ENCODE results near the gene BPTF. TPM values are rescaled to one million over a fixed set of nuclear protein-coding genes. Genes with fewer than 3 reads are reported as not detected.
"Not testable (repeated sequence)": the region's sequence is repeated elsewhere in the genome, so short reads cannot be mapped to it uniquely, and the experiment has no call there.

BPTF gene
- total RNA-seq, 2 experiments from 2014 or later: 117 to 125 TPM

GRCh38 chr17:67884741-67885140, 59.4 kb downstream of the BPTF start:
- Mint-ChIP-seq H3K4me1 (ENCODE audit: low read depth) (peaks cover 14% of the 10 kb centered on the region), H3K36me3 (ENCODE audit: low read depth) (peaks cover 74% of the 10 kb centered on the region), H3K27ac (no peak overlapping the region), H3K4me3 (no peak overlapping the region), H3K27me3 (no peaks in the 10 kb centered on the region), H3K9me3 (no peaks in the 10 kb centered on the region)
- no peak overlapping the region for H3K4me3 ChIP-seq (ENCODE audit: low read length)
- ATAC-seq (ENCODE audit: poor library complexity) (no peak), DNase-seq (no peak)
- ChIA-PET CTCF (no interaction called here), POLR2A (no interaction called here)
- no peaks in the 10 kb centered on the region for H3K4me1 ChIP-seq (ENCODE audit: insufficient read depth, low read length)
- no peaks in the 10 kb centered on the region for H3K9me3 ChIP-seq (ENCODE audit: control insufficient read depth in 1 of 2, insufficient read depth in 1 of 2, low read length in 2 of 2)
- no peaks in the 10 kb centered on the region for H3K27me3 ChIP-seq (ENCODE audit: control insufficient read depth in 1 of 2, insufficient read depth in 2 of 2, low read length in 2 of 2)
- intact Hi-C loops (cut with DNase I, micrococcal nuclease): no loop called here
- H3K27ac ChIP-seq (ENCODE audit: low read depth in 1 of 2, low read length in 2 of 2): no peak overlapping the region
- no peak for TF ChIP-seq CTCF (IDR thresholded peaks at IDR 0.05)
- peaks cover 42% of the 10 kb centered on the region for H3K36me3 ChIP-seq (ENCODE audit: insufficient read depth, low read length)

GRCh38 chr17:67891481-67892119, 66.3 kb downstream of the BPTF start:
- no peaks in the 10 kb centered on the region for H3K27me3 ChIP-seq (ENCODE audit: control insufficient read depth in 1 of 2, insufficient read depth in 2 of 2, low read length in 2 of 2)
- Mint-ChIP-seq H3K27me3 (no peaks in the 10 kb centered on the region), H3K9me3 (no peaks in the 10 kb centered on the region), H3K4me3 (no peak overlapping the region), H3K27ac (no peak overlapping the region), H3K36me3 (ENCODE audit: low read depth) (peaks cover 80% of the 10 kb centered on the region), H3K4me1 (ENCODE audit: low read depth) (peaks cover 6% of the 10 kb centered on the region)
- intact Hi-C loops (cut with DNase I, micrococcal nuclease): no loop called here
- peaks cover 70% of the 10 kb centered on the region for H3K36me3 ChIP-seq (ENCODE audit: insufficient read depth, low read length)
- no peak for DNase-seq
- no peak for ATAC-seq (ENCODE audit: poor library complexity)
- no peak overlapping the region for H3K4me3 ChIP-seq (ENCODE audit: low read length)
- no peak overlapping the region for H3K27ac ChIP-seq (ENCODE audit: low read depth in 1 of 2, low read length in 2 of 2)
- TF ChIP-seq CTCF (IDR thresholded peaks at IDR 0.05): no peak
- ChIA-PET CTCF (no interaction called here), POLR2A (interaction anchor here (0.6 kb wide), 1 partner anchor 35 kb away, joined by 3 read pairs; no protein-coding TSS in a partner anchor)
- no peaks in the 10 kb centered on the region for H3K9me3 ChIP-seq (ENCODE audit: control insufficient read depth in 1 of 2, insufficient read depth in 1 of 2, low read length in 2 of 2)
- no peaks in the 10 kb centered on the region for H3K4me1 ChIP-seq (ENCODE audit: insufficient read depth, low read length)

- H3K4me1 Mint-ChIP-seq (ENCODE audit: low read depth): no peaks in the 10 kb centered on the region
- no peaks in the 10 kb centered on the region for H3K4me1 ChIP-seq (ENCODE audit: insufficient read depth, low read length)
- DNase-seq (no peak), ATAC-seq (ENCODE audit: poor library complexity) (no peak)
- H3K36me3 Mint-ChIP-seq (ENCODE audit: low read depth): peaks cover 76% of the 10 kb centered on the region
- POLR2A ChIA-PET: no interaction called here
- H3K27ac ChIP-seq (ENCODE audit: low read depth in 1 of 2, low read length in 2 of 2): no peak overlapping the region
- CTCF ChIA-PET: no interaction called here
- H3K9me3 ChIP-seq (ENCODE audit: control insufficient read depth in 1 of 2, insufficient read depth in 1 of 2, low read length in 2 of 2): no peaks in the 10 kb centered on the region
- peaks cover 70% of the 10 kb centered on the region for H3K36me3 ChIP-seq (ENCODE audit: insufficient read depth, low read length)
- H3K4me3 ChIP-seq (ENCODE audit: low read length): no peak overlapping the region
- no peaks in the 10 kb centered on the region for H3K27me3 Mint-ChIP-seq
- H3K9me3 Mint-ChIP-seq: no peaks in the 10 kb centered on the region
- no peaks in the 10 kb centered on the region for H3K27me3 ChIP-seq (ENCODE audit: control insufficient read depth in 1 of 2, insufficient read depth in 2 of 2, low read length in 2 of 2)
- intact Hi-C loops (cut with DNase I, micrococcal nuclease): no loop called here
- no peak overlapping the region for H3K27ac Mint-ChIP-seq
- H3K4me3 Mint-ChIP-seq: no peak overlapping the region
- TF ChIP-seq CTCF (IDR thresholded peaks at IDR 0.05): no peak
Measured at GRCh38 chr17:67902511-67903231, 77.4 kb downstream of the BPTF start.

GRCh38 chr17:67905298-67905697, 80.0 kb downstream of the BPTF start:
- H3K27me3 Mint-ChIP-seq; H3K27ac ChIP-seq (ENCODE audit: low read depth in 1 of 2, low read length in 2 of 2); H3K4me3 Mint-ChIP-seq; H3K4me1 ChIP-seq (ENCODE audit: insufficient read depth, low read length); ATAC-seq (ENCODE audit: poor library complexity); DNase-seq; H3K4me3 ChIP-seq (ENCODE audit: low read length); intact Hi-C loops (cut with DNase I, micrococcal nuclease); H3K27me3 ChIP-seq (ENCODE audit: control insufficient read depth in 1 of 2, insufficient read depth in 2 of 2, low read length in 2 of 2); H3K27ac Mint-ChIP-seq; H3K4me1 Mint-ChIP-seq (ENCODE audit: low read depth); H3K9me3 ChIP-seq (ENCODE audit: control insufficient read depth in 1 of 2, insufficient read depth in 1 of 2, low read length in 2 of 2); H3K9me3 Mint-ChIP-seq: not testable (repeated sequence)
- H3K36me3 ChIP-seq (ENCODE audit: insufficient read depth, low read length): peaks cover 62% of the 10 kb centered on the region
- peaks cover 84% of the 10 kb centered on the region for H3K36me3 Mint-ChIP-seq (ENCODE audit: low read depth)
- ChIA-PET CTCF (interaction anchor here (1.1 kb wide), 1 partner anchor 16 kb away, joined by 3 read pairs; no protein-coding TSS in a partner anchor), POLR2A (interaction anchor here (0.6 kb wide), 1 partner anchor 29 kb away, joined by 3 read pairs; no protein-coding TSS in a partner anchor)

- H3K27me3 ChIP-seq (ENCODE audit: control insufficient read depth in 1 of 2, insufficient read depth in 2 of 2, low read length in 2 of 2); H3K4me3 ChIP-seq (ENCODE audit: low read length); DNase-seq; H3K27ac Mint-ChIP-seq; H3K4me1 ChIP-seq (ENCODE audit: insufficient read depth, low read length); H3K9me3 ChIP-seq (ENCODE audit: control insufficient read depth in 1 of 2, insufficient read depth in 1 of 2, low read length in 2 of 2); ATAC-seq (ENCODE audit: poor library complexity); H3K4me3 Mint-ChIP-seq; H3K27me3 Mint-ChIP-seq; H3K9me3 Mint-ChIP-seq; H3K27ac ChIP-seq (ENCODE audit: low read depth in 1 of 2, low read length in 2 of 2); POLR2A ChIA-PET: not testable (repeated sequence)
- CTCF ChIA-PET: interaction anchor here (0.6 kb wide), 1 partner anchor 711 kb away, joined by 3 read pairs; no protein-coding TSS in a partner anchor
- Mint-ChIP-seq H3K36me3 (ENCODE audit: low read depth) (peaks cover 93% of the 10 kb centered on the region), H3K4me1 (ENCODE audit: low read depth) (peaks cover 14% of the 10 kb centered on the region)
- intact Hi-C loops (cut with DNase I, micrococcal nuclease): loop anchor here in 1 of 2 experiments (10.0 kb wide), 1 partner anchor 175 kb away; no protein-coding TSS in a partner anchor
- H3K36me3 ChIP-seq (ENCODE audit: insufficient read depth, low read length): peaks cover 65% of the 10 kb centered on the region
Measured at GRCh38 chr17:67910117-67910803, 85.0 kb downstream of the BPTF start.

Data from CD4-positive, alpha-beta T cell (primary cell).